H1 (cell line): ENCODE data around the gene RAP2A. TPM values are rescaled to one million over a fixed set of nuclear protein-coding genes. Genes with fewer than 3 reads are reported as not detected.

Experiments used
- EGR1 ChIP-seq: IDR thresholded peaks from 2 replicates; pipeline ENCODE4 v1.6.1; 2011; ENCODE audit warnings: low read depth, low read length, borderline replicate concordance
- polyA plus RNA-seq, 7 experiments: library from polyadenylated mRNA; depleted of rRNA in 3 of 7; stranded (reverse) in 5 of 7; unstranded in 2 of 7; fragments of >200 nt in 5 of 7; fragments of 200-250 nt in 2 of 7; gene quantifications; 1 replicate in 5 of 7; 2 replicates in 1 of 7; 4 replicates in 1 of 7; pipeline versions ENCODE4 v1.2.1 to v1.2.3, GENCODE V29; 2011 to 2013; ENCODE audit warnings: missing spikeins in 2 of 7, mixed read lengths in 2 of 7
- total RNA-seq: library from RNA; stranded (reverse); fragmentation: NEBNext Ultra II Directional; extraction: Animal tissue kit (Norgen Biotek cat#: 25700); gene quantifications from 2 replicates; pipeline ENCODE4 v1.2.1, GENCODE V29; 2021
- TF ChIP-seq, protein P1 (sequence below): IDR thresholded peaks from 2 replicates; pipeline ENCODE4 v1.6.1; 2011; ENCODE audit warnings: low read length, improper control_type of control experiment

RAP2A gene
- total and polyA plus RNA-seq, 2 of the 8 experiments (the other 6 are each of a cell fraction or from before 2014, with no cell fraction given): 8.4 to 43.4 TPM

DNA sequence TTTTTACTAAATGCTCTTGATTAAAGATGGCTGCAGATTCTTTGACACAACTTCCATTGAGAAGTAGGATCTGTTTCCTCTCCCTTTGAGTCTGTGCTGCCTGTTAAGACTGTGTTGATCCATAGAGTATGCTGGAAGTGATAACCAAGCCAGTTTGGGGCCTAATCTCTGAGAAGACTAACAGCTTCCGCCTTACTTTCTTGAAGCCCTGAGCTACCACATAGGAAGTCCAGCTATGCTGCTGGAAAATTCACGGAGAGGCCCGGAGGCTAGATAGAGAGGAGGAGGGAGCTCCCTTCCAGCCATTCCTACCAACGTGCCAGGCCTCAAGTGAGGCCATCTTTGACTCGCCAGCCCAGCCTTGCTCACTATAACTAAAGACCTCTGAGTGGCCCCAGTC lies 12.5 kb downstream of the RAP2A start (continued):
- TF ChIP-seq, protein P1, sequence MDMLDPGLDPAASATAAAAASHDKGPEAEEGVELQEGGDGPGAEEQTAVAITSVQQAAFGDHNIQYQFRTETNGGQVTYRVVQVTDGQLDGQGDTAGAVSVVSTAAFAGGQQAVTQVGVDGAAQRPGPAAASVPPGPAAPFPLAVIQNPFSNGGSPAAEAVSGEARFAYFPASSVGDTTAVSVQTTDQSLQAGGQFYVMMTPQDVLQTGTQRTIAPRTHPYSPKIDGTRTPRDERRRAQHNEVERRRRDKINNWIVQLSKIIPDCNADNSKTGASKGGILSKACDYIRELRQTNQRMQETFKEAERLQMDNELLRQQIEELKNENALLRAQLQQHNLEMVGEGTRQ: no peak
- no peak for TF ChIP-seq EGR1
